ENCODE measurements around the gene PTGDS. TPM values are rescaled to one million over a fixed set of nuclear protein-coding genes. Genes with fewer than 3 reads are reported as not detected.

PTGDS gene
- total RNA-seq, 3 donors from 2014 or later (not counting 1 experiment from before 2014, with no cell fraction given): 157 to 361 (median 296) TPM

- ATAC-seq (no peak), DNase-seq (no peak)
- Mint-ChIP-seq H3K27ac (no peak overlapping the region), H3K27me3 (ENCODE audit: low read depth in 2 of 2) (no peaks in the 10 kb centered on the region), H3K4me1 (peaks cover 13 to 31% of the 10 kb centered on the region in 2 donors), H3K4me3 (no peak overlapping the region), H3K36me3 (no peaks in the 10 kb centered on the region), H3K9me3 (no peaks in the 10 kb centered on the region)
- WGBS (ENCODE audit: insufficient coverage): no CpG with 5 or more reads among the region's 2 CpGs
- H3K27ac ChIP-seq (ENCODE audit: low read length): no peak overlapping the region
- no peaks in the 10 kb centered on the region for H3K4me1 ChIP-seq (ENCODE audit: control insufficient read depth, insufficient read depth, low read length)
- H3K9me3 ChIP-seq (ENCODE audit: control insufficient read depth, insufficient read depth, low read length): no peaks in the 10 kb centered on the region
- intact Hi-C loops (cut with micrococcal nuclease): no loop called here
- H3K36me3 ChIP-seq (ENCODE audit: control insufficient read depth, insufficient read depth, low read length): peaks cover 5% of the 10 kb centered on the region
- no peak overlapping the region for H3K4me3 ChIP-seq (ENCODE audit: low read length)
- TF ChIP-seq CTCF (IDR thresholded peaks at IDR 0.05): no peak
- H3K27me3 ChIP-seq (ENCODE audit: control insufficient read depth, insufficient read depth, low read length): no peaks in the 10 kb centered on the region
Measured at GRCh38 chr9:136931611-136932130, 45.6 kb upstream of the PTGDS start.

GRCh38 chr9:136934277-136934676 is 43.0 kb upstream of the PTGDS start:
- Mint-ChIP-seq H3K36me3 (no peaks in the 10 kb centered on the region), H3K9me3 (no peaks in the 10 kb centered on the region), H3K27ac (no peak overlapping the region), H3K4me3 (no peak overlapping the region), H3K27me3 (ENCODE audit: low read depth in 2 of 2) (no peaks in the 10 kb centered on the region), H3K4me1 (peaks cover 18 to 27% of the 10 kb centered on the region in 2 donors)
- Histone ChIP-seq H3K27ac (ENCODE audit: low read length) (no peak overlapping the region), H3K27me3 (ENCODE audit: control insufficient read depth, insufficient read depth, low read length) (no peaks in the 10 kb centered on the region), H3K36me3 (ENCODE audit: control insufficient read depth, insufficient read depth, low read length) (peaks cover 3% of the 10 kb centered on the region), H3K4me1 (ENCODE audit: control insufficient read depth, insufficient read depth, low read length) (no peaks in the 10 kb centered on the region), H3K9me3 (ENCODE audit: control insufficient read depth, insufficient read depth, low read length) (no peaks in the 10 kb centered on the region), H3K4me3 (ENCODE audit: low read length) (no peak overlapping the region)
- ATAC-seq (no peak), DNase-seq (no peak)
- intact Hi-C loops (cut with micrococcal nuclease): no loop called here
- 94% methylated on average over 3 of the region's 3 CpGs for WGBS (ENCODE audit: insufficient coverage)
- TF ChIP-seq CTCF (IDR thresholded peaks at IDR 0.05): no peak

- Histone ChIP-seq H3K27me3 (ENCODE audit: control insufficient read depth, insufficient read depth, low read length) (no peaks in the 10 kb centered on the region), H3K36me3 (ENCODE audit: control insufficient read depth, insufficient read depth, low read length) (peaks cover 16% of the 10 kb centered on the region), H3K4me1 (ENCODE audit: control insufficient read depth, insufficient read depth, low read length) (no peaks in the 10 kb centered on the region), H3K27ac (ENCODE audit: low read length) (no peak overlapping the region), H3K4me3 (ENCODE audit: low read length) (no peak overlapping the region), H3K9me3 (ENCODE audit: control insufficient read depth, insufficient read depth, low read length) (no peaks in the 10 kb centered on the region)
- H3K4me1 Mint-ChIP-seq: peaks cover 22 to 32% of the 10 kb centered on the region in 2 donors
- no peaks in the 10 kb centered on the region for H3K27me3 Mint-ChIP-seq (ENCODE audit: low read depth in 2 of 2)
- intact Hi-C loops (cut with micrococcal nuclease): no loop called here
- no peak overlapping the region for H3K4me3 Mint-ChIP-seq
- DNase-seq (no peak), ATAC-seq (no peak)
- no peak for TF ChIP-seq CTCF (IDR thresholded peaks at IDR 0.05)
- H3K36me3 Mint-ChIP-seq: no peaks in the 10 kb centered on the region
- H3K9me3 Mint-ChIP-seq: no peaks in the 10 kb centered on the region
- no peak overlapping the region for H3K27ac Mint-ChIP-seq
- WGBS (ENCODE audit: insufficient coverage): 63% methylated on average over 3 of the region's 3 CpGs
Measured at GRCh38 chr9:136935651-136936050, 41.7 kb upstream of the PTGDS start.

GRCh38 chr9:136936645-136937170 is 40.6 kb upstream of the PTGDS start:
- Mint-ChIP-seq H3K27me3 (ENCODE audit: low read depth in 2 of 2) (no peaks in the 10 kb centered on the region), H3K4me3 (no peak overlapping the region), H3K4me1 (peaks cover 22 to 32% of the 10 kb centered on the region in 2 donors), H3K9me3 (no peaks in the 10 kb centered on the region), H3K36me3 (no peaks in the 10 kb centered on the region), H3K27ac (peak overlapping the region in 1 of 2 donors; percentile 73)
- intact Hi-C loops (cut with micrococcal nuclease): no loop called here
- no peak overlapping the region for H3K27ac ChIP-seq (ENCODE audit: low read length)
- H3K4me1 ChIP-seq (ENCODE audit: control insufficient read depth, insufficient read depth, low read length): peaks cover under 1% of the 10 kb centered on the region
- no peaks in the 10 kb centered on the region for H3K27me3 ChIP-seq (ENCODE audit: control insufficient read depth, insufficient read depth, low read length)
- peaks cover 26% of the 10 kb centered on the region for H3K36me3 ChIP-seq (ENCODE audit: control insufficient read depth, insufficient read depth, low read length)
- no peak for TF ChIP-seq CTCF (IDR thresholded peaks at IDR 0.05)
- no peak for ATAC-seq
- no peak overlapping the region for H3K4me3 ChIP-seq (ENCODE audit: low read length)
- DNase-seq: no peak
- H3K9me3 ChIP-seq (ENCODE audit: control insufficient read depth, insufficient read depth, low read length): no peaks in the 10 kb centered on the region
- WGBS (ENCODE audit: insufficient coverage): 83% methylated on average over 8 of the region's 8 CpGs

All from natural killer cell (primary cell).